Measurements from ENCODE around the gene PDE2A.

Gene PDE2A

DNA sequence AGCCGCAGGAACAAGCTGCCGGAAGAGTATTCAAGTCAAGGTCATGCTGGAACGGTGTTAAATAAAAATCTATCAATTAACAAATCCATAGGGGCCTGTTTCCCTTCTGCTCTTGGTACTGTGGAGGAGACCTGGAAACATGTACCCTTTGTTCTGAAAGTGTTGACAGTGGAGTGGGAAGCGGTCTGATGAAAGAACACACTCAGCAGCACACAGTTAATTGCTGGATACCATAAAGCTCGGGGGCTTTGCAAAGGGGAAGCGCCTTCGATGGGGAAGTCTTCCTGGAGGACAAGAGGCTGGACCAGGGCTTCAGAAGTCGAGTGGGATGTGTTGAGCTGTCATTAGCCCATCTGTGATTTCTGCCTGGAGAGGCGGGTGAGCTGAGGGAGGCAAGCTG lies 127.4 kb downstream of the PDE2A start:
- FAIRE-seq (no peak), DNase-seq (ENCODE audit: insufficient read length, low spot score) (no peak)
- TF ChIP-seq, protein P1, sequence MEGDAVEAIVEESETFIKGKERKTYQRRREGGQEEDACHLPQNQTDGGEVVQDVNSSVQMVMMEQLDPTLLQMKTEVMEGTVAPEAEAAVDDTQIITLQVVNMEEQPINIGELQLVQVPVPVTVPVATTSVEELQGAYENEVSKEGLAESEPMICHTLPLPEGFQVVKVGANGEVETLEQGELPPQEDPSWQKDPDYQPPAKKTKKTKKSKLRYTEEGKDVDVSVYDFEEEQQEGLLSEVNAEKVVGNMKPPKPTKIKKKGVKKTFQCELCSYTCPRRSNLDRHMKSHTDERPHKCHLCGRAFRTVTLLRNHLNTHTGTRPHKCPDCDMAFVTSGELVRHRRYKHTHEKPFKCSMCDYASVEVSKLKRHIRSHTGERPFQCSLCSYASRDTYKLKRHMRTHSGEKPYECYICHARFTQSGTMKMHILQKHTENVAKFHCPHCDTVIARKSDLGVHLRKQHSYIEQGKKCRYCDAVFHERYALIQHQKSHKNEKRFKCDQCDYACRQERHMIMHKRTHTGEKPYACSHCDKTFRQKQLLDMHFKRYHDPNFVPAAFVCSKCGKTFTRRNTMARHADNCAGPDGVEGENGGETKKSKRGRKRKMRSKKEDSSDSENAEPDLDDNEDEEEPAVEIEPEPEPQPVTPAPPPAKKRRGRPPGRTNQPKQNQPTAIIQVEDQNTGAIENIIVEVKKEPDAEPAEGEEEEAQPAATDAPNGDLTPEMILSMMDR (IDR thresholded peaks at IDR 0.05; ENCODE audit: insufficient read depth, missing control alignments) = no peak

- no peak for FAIRE-seq
Measured at GRCh38 chr11:72544589-72544988, 129.6 kb downstream of the PDE2A start.

GRCh38 chr11:72543849-72544542 lies 130.2 kb downstream of the PDE2A start:
- DNase-seq (ENCODE audit: insufficient read length, low spot score) (no peak), FAIRE-seq (no peak)
- TF ChIP-seq, protein P1 (IDR thresholded peaks at IDR 0.05; ENCODE audit: insufficient read depth, missing control alignments) = no peak

More at GRCh38 chr11:72544589-72544988, 129.6 kb downstream of the PDE2A start:
- TF ChIP-seq, protein P1 (IDR thresholded peaks at IDR 0.05; ENCODE audit: insufficient read depth, missing control alignments) = no peak
- no peak for DNase-seq (ENCODE audit: insufficient read length, low spot score)

GRCh38 chr11:72541257-72541974 lies 132.8 kb downstream of the PDE2A start:
- FAIRE-seq = no peak
- no peak for DNase-seq (ENCODE audit: insufficient read length, low spot score)
- TF ChIP-seq, protein P1 (IDR thresholded peaks at IDR 0.05; ENCODE audit: insufficient read depth, missing control alignments) = no peak

- TF ChIP-seq, protein P1 (IDR thresholded peaks at IDR 0.05; ENCODE audit: insufficient read depth, missing control alignments) = no peak
- FAIRE-seq = no peak
- DNase-seq (ENCODE audit: insufficient read length, low spot score) = no peak
Measured at GRCh38 chr11:72537051-72537450, 137.2 kb downstream of the PDE2A start.

DNA sequence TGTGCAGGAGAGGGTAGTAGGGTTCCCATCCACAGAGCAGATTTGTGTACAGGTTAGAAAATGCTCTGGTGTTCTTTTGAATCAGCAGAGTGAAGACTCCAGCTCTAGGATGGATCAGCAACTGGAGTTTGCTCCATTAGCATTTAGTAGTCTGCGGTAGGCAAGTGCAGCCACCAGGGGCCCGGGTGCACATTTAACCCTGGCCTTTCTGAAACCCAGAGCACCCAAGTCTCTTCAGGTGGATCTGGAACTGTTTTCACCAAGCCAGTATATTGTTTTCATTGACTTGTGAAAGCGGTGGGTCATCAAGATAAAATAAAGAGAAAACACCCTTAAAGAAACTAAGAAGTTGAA lies 139.1 kb downstream of the PDE2A start:
- DNase-seq (ENCODE audit: insufficient read length, low spot score) (no peak), FAIRE-seq (no peak)
- TF ChIP-seq, protein P1 (IDR thresholded peaks at IDR 0.05; ENCODE audit: insufficient read depth, missing control alignments) = no peak

All from D721Med (cell line).